Epithelial cell of proximal tubule (primary cell): ENCODE data around the gene GARIN5B. TPM values are rescaled to one million over a fixed set of nuclear protein-coding genes. Genes with fewer than 3 reads are reported as not detected.

Source experiments
- DNase-seq: peaks from one replicate; pipeline ENCODE4 v3.0.0-alpha.2; 2011; ENCODE audit warnings: low read depth
- H3K4me3 ChIP-seq: 2 replicates; pipeline ENCODE4 v1.5.1; 2011; ENCODE audit warnings: low read depth, mild to moderate bottlenecking, low read length
- CTCF ChIP-seq: conservative IDR thresholded peaks from 2 replicates; pipeline ENCODE4 v1.5.1; 2012; ENCODE audit warnings: low read depth, mild to moderate bottlenecking, low read length
- total RNA-seq: library from RNA; depleted of rRNA; stranded (reverse); fragments of >200 nt; gene quantifications from 2 replicates; pipeline ENCODE4 v1.2.3, GENCODE V29; 2015

The GARIN5B gene
- total RNA-seq, 1 donor from 2014 or later: not detected

GRCh38 chr19:55373993-55374757 lies 11.1 kb upstream of the GARIN5B start:
- no peak for DNase-seq
- no peak for TF ChIP-seq CTCF
- no peak overlapping the region for H3K4me3 ChIP-seq

- H3K4me3 ChIP-seq: no peak overlapping the region
- no peak for TF ChIP-seq CTCF
Measured at GRCh38 chr19:55373306-55373992, 10.4 kb upstream of the GARIN5B start.

GRCh38 chr19:55372316-55373081 lies 9.4 kb upstream of the GARIN5B start:
- DNase-seq: no peak
- TF ChIP-seq CTCF: no peak
- no peak overlapping the region for H3K4me3 ChIP-seq

More at GRCh38 chr19:55373306-55373992, 10.4 kb upstream of the GARIN5B start:
- no peak for DNase-seq

- peak within 1 kb of the TSS; percentile 48 for H3K4me3 ChIP-seq
- no peak for DNase-seq
- no peak for TF ChIP-seq CTCF
Measured at GRCh38 chr19:55370305-55370988, 7.4 kb upstream of the GARIN5B start, which contains the start of gene IL11. Gene IL11 (minus strand): TSS chr19:55370463. CDS start chr19:55370310, 153 bp downstream.

- DNase-seq: no peak
- peak overlapping the region; percentile 48 for H3K4me3 ChIP-seq
- no peak for TF ChIP-seq CTCF
Measured at GRCh38 chr19:55369653-55370304, 6.7 kb upstream of the GARIN5B start.
